ENCODE measurements around the gene ADAMTS9.

ADAMTS9 gene

DNA sequence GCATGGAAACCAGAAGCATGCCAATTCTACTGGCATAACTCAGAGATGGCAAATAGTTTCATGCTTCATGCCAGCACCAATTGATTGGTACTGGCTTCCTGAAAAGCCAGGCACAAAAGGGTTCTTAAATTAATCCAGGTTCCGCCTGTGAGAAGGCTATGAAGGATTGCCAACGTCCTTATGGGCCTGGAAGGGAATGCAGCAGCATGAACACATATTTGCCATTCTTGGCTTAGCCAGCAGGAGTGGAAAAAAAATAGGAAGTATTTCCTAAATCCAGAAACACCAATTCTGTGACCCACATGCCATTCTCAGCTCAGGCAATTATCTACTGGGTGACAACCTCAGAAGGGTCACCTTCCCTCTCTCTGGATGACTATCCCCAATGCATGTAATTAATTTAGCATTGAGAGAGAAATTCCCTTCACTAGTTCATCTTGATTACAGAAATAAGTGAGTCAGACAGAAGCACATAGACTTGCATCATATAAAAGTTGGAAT is 36.0 kb downstream of the ADAMTS9 start:
- no peak for DNase-seq (ENCODE audit: low read depth)

DNA sequence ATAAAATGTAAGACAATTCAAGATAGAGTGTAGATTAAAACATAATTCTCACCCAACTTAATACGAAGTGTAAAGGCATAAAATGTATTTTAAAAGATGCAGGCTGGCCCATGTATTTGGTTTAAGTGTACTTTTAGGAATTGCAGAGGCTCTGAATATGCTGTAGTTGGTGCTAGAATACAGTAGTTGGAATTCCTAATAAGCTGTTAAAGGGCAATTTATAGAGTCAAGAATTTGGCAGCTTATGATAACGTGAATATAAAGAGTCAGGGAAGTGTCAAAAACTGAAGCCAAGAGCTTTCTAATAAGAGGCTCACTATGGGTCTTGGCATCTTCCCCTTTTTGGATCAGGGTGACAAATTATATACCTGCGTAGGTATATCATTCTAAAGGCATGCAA is 36.5 kb downstream of the ADAMTS9 start:
- DNase-seq (ENCODE audit: low read depth), result no peak

DNA sequence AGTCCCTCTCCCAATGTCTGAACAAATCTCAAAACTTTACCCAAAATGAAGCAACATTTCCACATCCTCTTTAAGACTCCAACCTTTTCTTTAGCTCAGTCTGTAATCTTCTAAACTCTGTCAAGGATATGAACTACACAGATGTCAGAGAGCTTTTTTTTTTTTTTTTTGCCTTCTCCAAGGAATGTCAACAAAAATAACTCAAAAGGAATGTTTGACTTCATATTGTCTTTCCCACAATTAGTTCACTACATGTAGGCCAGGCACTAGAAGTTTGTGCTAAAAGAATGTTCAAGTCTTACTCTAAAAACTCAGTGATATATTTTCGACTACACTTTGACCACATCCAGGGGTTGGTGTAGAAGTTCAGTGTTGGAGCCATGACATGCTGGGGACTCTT is 37.1 kb downstream of the ADAMTS9 start:
- DNase-seq (ENCODE audit: low read depth), result no peak

DNA sequence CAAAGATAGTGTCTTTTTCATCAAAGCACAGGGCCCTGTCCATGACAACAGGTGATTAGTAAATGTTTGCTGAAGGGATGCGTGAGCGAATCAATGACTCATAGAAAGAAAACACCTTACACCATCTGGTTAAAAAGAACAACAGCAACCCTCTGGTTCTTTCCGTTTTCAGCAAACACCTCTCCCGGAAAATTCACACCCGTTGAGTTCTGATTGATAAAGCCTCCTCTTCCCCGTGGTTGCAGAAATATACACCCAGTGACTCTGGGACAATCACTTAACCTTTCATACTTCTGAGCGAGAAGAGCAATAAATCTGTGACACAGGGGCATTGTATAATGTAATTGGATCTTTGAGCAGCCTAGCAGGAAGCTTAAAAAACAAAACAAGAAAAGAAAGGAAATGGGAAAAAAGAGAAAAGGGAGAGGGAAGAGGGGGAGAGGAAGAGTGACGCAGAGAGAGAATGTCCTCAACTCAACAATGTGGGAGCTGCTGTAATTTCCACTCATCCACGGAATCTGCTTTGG is 37.6 kb downstream of the ADAMTS9 start:
- DNase-seq (ENCODE audit: low read depth), result no peak

DNA sequence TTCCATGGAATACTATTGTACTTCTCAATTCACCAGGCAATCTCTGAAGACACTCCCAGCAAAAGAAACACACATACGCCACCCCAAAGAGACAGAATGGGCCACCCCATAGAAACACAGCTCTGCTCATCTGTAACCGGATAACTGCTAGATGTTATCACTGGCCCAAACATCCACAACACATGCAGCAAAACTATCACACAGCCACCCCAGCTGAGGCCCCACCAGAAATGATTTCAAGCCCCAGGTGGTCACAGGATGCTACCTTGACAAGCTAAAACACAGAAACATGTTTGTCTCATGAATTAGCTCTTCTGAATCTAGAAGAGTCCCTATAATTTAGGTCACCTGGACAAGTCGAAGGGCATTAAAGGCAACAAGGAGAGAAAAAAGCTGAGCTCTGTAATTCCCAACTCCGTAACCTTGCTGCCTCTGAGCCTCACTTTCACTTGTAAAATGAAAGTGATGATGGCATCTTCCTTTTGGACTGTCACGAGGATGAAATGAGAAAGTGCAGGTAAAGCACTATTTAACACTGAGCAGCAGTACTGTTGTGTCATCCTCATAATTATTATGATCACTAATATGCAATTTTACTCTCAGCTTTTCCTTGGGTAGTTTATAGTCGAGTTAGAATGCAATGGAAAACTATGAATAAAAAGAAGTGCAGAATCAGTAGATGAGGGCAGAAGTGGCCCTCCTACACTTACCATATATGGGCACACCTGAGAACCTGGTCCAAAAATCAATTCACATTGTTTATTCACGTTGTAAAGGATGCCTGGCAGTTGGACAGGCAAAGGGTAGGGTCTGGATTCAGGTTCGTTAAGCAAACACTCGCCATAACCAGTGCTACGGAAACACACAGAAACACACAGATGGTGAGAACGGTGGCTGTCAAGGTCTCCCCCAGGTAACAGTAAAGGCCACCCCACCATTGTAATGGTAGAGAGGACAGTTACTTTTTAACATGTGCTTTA is 38.6 kb downstream of the ADAMTS9 start:
- no peak for DNase-seq (ENCODE audit: low read depth)

DNA sequence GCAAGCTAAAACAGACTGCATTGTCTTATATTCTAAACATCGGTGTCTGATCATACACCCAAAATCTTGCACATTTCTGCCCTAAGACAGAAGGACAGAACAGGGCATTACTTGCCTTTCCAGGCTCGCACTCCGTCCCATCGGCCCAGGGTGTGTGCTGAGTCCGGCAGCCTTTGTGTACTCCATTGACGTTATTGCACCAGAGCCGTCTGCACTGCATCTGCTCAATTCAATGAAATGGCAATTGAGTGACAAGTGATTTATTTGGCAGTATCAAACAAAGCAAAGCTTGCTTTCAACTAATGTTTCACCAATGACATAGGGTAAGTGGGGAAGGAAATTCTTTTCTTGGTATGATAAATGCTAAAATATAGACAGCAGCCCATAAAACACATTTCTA is 40.0 kb downstream of the ADAMTS9 start:
- DNase-seq (ENCODE audit: low read depth), result no peak

DNA sequence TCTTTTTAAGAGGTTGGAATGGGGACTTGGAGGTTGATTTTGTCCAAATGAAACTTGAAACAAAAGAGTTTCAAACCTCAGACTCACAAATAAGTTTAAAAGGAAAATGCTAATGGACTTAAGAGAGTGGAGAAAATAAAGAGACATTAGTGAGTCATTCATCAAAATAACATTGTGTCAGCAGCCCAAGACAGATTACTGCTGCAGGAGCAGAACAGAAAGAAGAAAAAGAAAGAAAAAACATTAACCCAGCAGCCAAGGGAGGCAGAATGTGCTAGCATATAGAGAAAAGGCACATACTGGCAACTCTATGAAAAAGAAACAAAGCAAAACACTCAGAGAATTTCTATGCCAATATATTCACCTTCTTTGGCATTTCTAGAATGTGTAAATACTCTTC is 42.6 kb downstream of the ADAMTS9 start:
- no peak for DNase-seq (ENCODE audit: low read depth)

DNA sequence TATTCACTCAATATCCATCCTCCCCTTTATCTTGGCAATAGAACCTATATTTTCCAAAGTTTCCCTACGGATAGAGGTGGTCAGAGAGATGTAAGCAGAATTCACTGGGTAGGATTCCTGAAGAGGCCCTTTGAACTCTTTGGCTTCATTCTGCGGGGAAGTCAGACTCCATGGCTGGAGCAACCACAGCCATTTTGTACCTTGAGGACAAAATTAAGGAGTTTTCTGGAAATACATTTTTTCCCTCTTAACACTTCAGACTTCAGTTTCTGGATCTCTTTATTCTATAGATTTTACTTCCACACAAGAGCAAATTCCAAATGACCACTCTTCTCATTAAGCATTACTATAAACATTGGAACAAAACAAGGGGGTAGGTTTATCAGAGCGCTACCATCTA is 43.3 kb downstream of the ADAMTS9 start:
- no peak for DNase-seq (ENCODE audit: low read depth)

DNA sequence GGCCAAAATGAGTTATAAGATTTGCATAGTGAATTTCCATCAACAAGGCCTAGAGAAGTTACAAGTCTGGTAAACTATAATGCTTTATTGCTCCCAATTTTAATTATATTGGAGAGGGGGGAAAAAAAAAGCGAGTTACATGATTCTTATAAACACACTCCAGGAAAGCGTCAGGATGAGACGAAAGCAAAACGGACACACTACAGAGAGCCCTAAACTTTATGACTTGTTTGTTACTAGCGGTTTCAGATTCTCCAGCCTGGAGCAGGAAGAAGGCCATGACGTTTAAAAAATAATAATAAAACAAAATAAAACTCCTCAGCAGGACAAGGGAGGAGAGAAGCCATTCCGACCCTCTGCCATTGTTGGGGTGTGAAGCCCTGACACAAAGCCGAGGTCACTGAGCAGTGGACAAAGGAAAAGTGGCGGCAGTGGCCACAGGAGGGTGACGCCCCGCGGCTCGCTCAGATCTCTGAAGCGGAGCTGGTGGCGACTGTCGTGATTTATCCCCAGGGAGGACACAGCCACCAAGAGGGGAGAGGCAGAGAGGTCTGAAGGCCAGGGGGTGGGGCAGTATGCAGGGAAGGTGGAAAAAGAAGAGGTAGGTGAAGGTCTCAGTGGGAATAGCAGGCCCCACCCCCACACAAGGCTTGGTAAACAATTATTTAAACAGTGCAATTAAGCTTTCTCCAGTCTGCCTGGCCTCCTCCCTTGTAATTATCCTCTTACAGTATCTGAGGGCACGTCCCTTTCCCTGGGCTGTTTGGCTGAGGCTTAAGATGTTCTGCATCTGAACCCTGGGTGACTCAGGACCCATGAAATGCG is 45.3 kb downstream of the ADAMTS9 start:
- DNase-seq (ENCODE audit: low read depth), result no peak

DNA sequence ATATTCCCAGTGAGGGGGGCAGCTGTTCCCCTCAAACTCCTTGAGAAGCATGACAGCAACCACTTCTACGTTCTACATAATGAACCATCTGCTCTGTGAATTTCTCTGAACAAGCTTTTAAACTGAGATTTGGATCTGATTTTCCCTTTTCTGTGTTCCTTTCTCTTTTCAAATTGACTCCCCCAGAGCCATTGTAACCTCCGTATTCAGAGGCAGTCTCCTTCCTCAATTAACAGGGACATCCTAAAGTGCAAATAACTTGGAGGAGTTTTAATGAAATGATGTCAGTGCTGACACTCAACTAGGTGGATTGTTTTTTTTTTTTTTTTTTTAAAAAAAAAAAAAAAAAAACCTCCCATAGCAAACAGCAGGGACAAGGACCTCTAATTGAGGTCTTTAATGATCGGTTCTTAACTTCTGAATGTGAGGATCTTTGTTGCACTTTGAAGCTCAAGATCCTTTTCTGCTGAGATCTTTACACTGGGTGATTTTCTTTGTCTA is 48.8 kb downstream of the ADAMTS9 start:
- DNase-seq (ENCODE audit: low read depth), result no peak

DNA sequence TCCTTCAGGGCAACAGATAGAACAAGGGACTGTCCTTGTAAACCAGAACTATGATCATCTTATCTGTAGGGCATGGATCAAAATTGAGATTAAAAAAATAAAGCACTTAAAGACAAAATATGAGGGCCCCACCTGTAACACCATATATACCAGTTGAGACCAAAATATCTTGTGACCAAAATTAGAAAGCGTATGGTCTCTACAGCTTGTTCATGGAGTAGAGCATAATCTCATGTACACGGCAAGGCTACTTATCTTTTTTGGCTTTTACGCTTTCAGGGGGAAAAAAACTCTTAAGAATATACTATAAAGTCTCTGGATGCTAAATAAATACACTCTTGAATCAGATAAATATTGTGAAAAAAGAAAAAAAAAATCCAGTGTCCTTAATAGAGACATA is 49.3 kb downstream of the ADAMTS9 start:
- no peak for DNase-seq (ENCODE audit: low read depth)

DNA sequence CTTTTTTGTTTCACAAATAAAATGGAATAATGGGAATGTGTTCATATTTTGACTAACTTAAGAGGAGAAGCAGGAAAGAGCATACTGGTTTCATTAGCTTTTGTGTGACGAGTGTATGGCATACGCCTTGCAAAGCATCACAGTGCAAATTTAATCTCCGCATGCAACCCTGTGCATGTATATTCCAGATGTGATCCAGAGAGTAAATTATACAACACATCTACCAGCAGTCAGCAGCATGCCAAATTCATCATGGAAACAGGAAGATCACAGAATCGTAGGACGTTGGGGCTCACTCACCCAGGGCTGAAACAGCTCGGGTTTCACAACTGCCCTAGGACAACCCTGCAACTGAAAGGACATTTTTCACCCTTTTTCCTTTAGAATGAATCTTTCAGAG is 53.4 kb downstream of the ADAMTS9 start:
- DNase-seq (ENCODE audit: low read depth), result no peak

DNA sequence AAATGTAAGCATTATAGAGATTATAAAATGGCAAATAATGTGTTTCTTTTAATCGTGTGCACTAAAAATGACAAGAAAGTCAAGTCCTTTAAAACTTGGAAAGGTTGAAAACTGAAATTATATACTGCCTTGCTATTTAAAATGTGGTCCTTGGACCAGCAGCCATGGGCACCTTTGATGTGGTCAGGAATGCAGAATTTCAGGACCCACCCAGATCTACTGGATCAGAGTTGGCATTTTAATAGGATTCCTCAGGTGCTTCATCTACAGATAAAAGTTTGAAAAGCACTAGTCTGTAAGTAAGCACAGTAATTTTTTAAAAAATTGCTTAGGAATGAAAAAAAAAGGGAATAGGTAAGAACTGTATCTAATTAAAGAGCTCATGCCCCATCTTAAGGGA is 55.8 kb downstream of the ADAMTS9 start:
- no peak for DNase-seq (ENCODE audit: low read depth)

DNA sequence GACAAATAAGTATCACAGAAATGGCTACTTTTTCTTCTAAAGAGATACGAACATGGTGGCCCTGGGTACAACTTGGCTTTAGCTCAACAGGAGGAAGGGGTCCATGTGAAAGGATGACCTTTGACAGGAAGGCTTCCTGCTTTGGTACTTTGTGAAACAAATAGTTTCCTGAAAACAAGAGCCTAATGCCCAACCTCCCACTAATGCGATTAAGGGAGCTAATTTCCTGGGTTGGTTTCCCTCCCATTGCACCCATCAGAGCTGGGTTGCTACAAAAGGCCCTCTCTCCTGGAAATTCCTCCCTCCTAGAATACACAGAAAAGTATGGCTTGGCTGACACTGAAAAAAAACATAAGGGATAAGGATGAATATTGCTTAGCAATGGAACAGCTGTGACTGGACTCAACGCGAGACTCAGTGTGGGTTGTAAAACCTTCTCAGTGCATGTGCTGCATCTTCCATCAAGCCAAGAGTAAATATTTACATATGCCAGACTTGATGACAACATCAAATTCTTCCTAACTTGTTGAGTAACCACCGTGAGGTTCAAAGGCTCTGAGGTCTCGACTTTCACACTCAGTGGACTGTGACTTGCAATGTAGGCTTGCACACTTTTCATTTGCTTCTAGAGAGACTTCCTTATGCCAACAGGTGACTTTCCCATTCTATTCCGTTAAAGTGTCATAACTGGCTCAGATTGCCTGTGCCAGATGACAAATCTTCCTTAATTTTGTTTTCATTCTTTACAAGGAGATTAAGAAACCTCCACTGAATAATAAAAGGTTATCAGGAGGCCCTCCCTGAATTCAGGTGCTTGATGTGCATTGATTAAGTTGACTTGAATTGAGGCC is 60.1 kb downstream of the ADAMTS9 start:
- no peak for DNase-seq (ENCODE audit: low read depth)

DNA sequence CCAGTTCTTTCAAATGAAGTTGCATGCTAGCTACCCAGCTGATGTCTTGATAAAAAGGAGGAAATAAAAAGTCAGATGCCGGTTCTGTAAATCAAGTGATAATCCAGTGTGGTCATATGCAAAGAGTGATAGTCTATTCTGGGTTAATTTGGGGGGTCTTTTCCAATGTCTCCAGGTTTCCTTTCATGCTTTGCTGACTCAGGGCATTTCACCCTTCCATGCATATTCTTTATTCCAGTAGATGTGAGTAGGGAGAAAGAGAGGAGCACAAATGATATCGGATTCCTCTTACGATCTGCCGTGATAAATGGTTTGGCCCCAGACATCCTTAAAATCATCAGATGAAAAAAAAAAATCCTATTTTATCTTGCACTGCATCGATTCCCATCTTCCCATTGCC is 60.8 kb downstream of the ADAMTS9 start:
- no peak for DNase-seq (ENCODE audit: low read depth)

DNA sequence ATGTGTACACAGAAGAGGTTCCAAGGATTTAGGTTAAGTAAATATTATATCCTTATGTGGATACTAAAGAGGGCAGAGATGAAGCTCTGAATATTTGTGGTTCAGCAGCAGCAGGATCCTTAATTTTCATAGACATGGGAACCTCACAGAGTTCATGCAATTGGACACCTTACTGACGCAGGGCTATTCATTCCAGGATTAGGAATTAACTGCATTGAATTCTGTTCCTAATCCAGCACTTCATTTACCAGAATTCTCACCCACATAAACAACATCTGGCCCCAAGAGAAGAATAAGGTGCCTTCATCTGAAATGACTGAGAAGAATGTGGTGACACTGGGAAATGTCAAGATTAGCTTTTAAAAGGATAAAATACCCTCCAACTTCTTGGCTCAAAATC is 62.4 kb downstream of the ADAMTS9 start:
- DNase-seq (ENCODE audit: low read depth), result no peak

DNA sequence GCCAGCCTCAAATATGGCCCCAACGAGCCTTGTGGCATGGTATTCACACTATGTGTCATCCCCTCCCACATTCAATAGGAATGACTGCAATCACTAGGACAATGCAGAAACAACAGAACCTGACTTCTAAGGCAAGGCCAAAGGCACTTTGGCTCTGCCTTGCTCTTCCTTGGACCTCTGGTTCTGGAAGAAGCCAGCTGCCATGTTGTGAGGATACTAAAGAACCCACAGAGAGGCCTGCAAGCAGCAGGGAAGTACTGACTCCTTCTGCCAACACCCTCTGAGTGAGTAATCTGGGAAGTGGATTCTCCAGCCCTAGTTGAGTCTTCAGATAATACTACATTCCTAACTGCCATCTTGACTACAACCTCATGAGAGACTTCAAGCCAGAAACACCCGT is 64.7 kb downstream of the ADAMTS9 start:
- DNase-seq (ENCODE audit: low read depth), result no peak

DNA sequence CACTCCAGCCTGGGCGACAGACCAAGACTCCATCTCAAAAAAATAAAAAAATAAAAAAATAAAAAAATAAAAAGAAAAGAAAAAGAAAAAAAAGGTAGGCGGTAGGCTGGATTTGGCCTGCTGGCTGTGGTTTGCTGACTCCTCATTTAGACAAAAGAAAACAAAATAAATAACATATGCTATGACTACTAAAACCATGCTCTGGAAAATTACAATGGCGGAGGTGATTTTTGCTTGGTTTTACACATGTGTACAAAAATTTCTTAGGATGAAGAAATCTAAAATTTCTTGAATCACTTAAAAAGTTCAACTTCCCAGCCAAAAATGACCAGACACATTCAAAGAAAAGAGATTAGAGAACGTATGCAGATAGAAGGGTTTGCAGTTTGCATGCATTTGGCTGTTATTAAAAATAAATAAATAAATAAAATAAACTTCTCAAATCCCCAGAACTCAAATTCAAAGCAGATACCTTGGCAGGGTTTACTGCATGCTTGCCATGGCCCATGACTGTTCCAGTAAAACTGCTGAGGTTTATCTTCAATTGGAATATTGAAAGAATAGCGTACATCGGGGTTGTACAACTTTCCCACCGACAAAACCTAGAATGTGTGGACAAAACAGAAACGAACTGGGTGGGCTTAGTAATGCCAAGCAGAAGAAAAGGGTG is 65.9 kb downstream of the ADAMTS9 start:
- DNase-seq (ENCODE audit: low read depth), result no peak

DNA sequence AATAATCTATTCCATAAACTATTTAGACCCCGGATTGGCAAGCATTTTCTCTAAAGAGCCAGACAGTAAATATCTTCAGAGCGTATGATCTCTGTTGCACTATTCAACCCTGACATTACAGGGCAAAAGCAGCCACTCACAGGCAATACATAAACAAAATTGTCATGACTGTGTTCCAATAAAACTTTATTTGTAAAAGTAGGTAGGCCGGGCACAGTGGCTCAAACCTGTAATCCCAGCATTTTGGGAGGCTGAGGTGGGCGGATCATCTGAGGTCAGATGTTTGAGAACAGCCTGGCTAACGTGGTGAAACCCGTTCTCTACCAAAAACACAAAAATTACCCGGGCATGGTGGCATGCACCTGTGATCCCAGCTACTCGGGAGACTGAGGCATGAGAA is 66.5 kb downstream of the ADAMTS9 start:
- DNase-seq (ENCODE audit: low read depth), result no peak

DNA sequence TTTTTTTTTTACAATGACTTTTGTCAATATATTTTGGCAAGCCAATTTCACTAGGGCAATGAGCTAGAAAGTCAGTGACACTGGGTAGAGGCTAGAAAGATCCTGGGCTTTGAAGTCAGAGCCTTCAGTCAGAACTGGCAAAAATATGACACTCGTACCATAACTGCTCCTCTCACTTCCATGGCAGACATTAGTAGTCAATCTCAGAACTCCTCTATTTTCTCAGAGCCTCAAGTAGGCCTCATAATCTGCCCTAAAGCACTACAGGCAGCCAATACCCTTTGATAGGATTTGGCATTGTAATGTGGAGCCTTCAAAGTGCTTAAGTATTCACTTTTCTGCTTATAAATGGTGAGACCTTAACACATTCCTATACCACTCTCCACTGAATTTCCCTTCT is 67.8 kb downstream of the ADAMTS9 start:
- no peak for DNase-seq (ENCODE audit: low read depth)

DNA sequence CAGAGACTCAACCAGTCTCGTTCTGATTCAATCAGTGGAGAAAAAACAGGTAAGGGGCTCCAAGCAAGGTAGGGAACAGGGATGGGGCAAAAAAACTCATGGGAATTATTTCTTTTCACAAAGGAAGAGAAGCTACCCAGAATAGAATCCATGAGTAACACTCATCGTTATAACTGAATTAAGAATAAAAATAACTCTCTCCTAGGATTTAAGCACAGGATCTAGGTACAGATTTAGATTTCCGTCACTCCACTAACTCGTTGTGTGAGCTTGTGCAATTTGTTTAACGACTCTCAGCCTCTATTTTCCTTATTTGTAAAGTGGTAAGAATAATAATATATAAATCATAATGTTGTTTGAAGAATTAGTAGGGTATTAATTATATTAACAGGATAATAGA is 68.6 kb downstream of the ADAMTS9 start:
- no peak for DNase-seq (ENCODE audit: low read depth)

Data from stimulated activated CD8-positive, alpha-beta memory T cell treated with anti-CD3 and anti-CD28 coated beads, Interleukin-4, amount 100 ng/mL, for 24 hours (primary cell).